Spinal cord (tissue), 10 donors: Measurements from ENCODE around the gene MAP2K5. TPM values are rescaled to one million over a fixed set of nuclear protein-coding genes. Genes with fewer than 3 reads are reported as not detected.
"Not testable (repeated sequence)": the region's sequence is repeated elsewhere in the genome, so short reads cannot be mapped to it uniquely, and the experiment has no call there.

ENCODE experiments used
- DNase-seq, 6 donors: peaks; one replicate each; pipeline versions ENCODE4 v3.0.0 to v3.0.0-alpha.2; 2013 to 2015; ENCODE audit warnings: low spot score in 6 of 6, low read depth in 4 of 6
- H3K27ac ChIP-seq: one replicate; pipeline ENCODE4 v1.5.1; 2013; ENCODE audit warnings: low read depth, low read length, control low read depth
- H3K27me3 ChIP-seq: one replicate; pipeline ENCODE4 v1.6.1; 2013; ENCODE audit warnings: low read length; ENCODE audit not compliant: control insufficient read depth, insufficient read depth
- H3K36me3 ChIP-seq: one replicate; pipeline ENCODE4 v1.6.1; 2013; ENCODE audit warnings: low read length; ENCODE audit not compliant: control insufficient read depth, insufficient read depth
- H3K4me1 ChIP-seq: one replicate; pipeline ENCODE4 v1.6.1; 2013; ENCODE audit warnings: low read length; ENCODE audit not compliant: control insufficient read depth, insufficient read depth
- H3K4me3 ChIP-seq: one replicate; pipeline ENCODE4 v1.5.1; 2013; ENCODE audit warnings: low read depth, low read length, control low read depth
- H3K9me3 ChIP-seq: one replicate; pipeline ENCODE4 v1.6.1; 2013; ENCODE audit warnings: low read length; ENCODE audit not compliant: control insufficient read depth, insufficient read depth
- WGBS: methylation state at CpG from one replicate; pipeline ENCODE4 v1.1.5; 2013; ENCODE audit warnings: missing lambda C conversion rate; ENCODE audit not compliant: insufficient coverage; 5-methylcytosine and 5-hydroxymethylcytosine counted together
- polyA plus RNA-seq, 2 donors: library from polyadenylated mRNA; unstranded; fragments of 120-200 nt; gene quantifications; one replicate each; pipeline ENCODE4 v1.2.1, GENCODE V29; 2013; ENCODE audit not compliant: insufficient read length in 2 of 2
- total RNA-seq, 2 donors: library from RNA; depleted of rRNA in 1 of 2; stranded (reverse); fragments of 120-200 nt in 1 of 2; fragments of >200 nt in 1 of 2; gene quantifications; one replicate each; pipeline versions ENCODE4 v1.2.3 to v1.2.4, GENCODE V29; 2013 to 2014
- donor health status: healthy.

Gene MAP2K5
- total and polyA plus RNA-seq, 4 donors: 15.6 to 29.4 (median 25.4) TPM

- H3K9me3 ChIP-seq: no peaks in the 10 kb centered on the region
- H3K4me3 ChIP-seq: no peak overlapping the region
- no CpG with 5 or more reads among the region's 3 CpGs for WGBS
- peaks cover 2% of the 10 kb centered on the region for H3K36me3 ChIP-seq
- no peak for DNase-seq
- no peaks in the 10 kb centered on the region for H3K27me3 ChIP-seq
- no peak overlapping the region for H3K27ac ChIP-seq
- no peaks in the 10 kb centered on the region for H3K4me1 ChIP-seq
Observed at GRCh38 chr15:67632261-67632660, 89.8 kb downstream of the MAP2K5 start.

- not testable (repeated sequence) for H3K4me1 ChIP-seq, H3K4me3 ChIP-seq, H3K9me3 ChIP-seq, H3K27ac ChIP-seq, DNase-seq, H3K27me3 ChIP-seq, H3K36me3 ChIP-seq
- WGBS: 96% methylated on average over 5 of the region's 11 CpGs
Observed at GRCh38 chr15:67635950-67636349, 93.4 kb downstream of the MAP2K5 start.

GRCh38 chr15:67639591-67639990 is 97.1 kb downstream of the MAP2K5 start:
- H3K9me3 ChIP-seq: no peaks in the 10 kb centered on the region
- 81% methylated on average over 4 of the region's 6 CpGs for WGBS
- no peak for DNase-seq

GRCh38 chr15:67641453-67641852 is 99.0 kb downstream of the MAP2K5 start:
- no peak overlapping the region for H3K27ac ChIP-seq
- WGBS: no CpG with 5 or more reads among the region's 3 CpGs
- H3K4me1 ChIP-seq: no peaks in the 10 kb centered on the region
- H3K9me3 ChIP-seq: no peaks in the 10 kb centered on the region
- H3K36me3 ChIP-seq: no peaks in the 10 kb centered on the region
- DNase-seq: peak in 1 of 6 donors; percentile 24
- no peak overlapping the region for H3K4me3 ChIP-seq
- H3K27me3 ChIP-seq: no peaks in the 10 kb centered on the region

More at GRCh38 chr15:67639591-67639990, 97.1 kb downstream of the MAP2K5 start:
- Histone ChIP-seq H3K4me1 (no peaks in the 10 kb centered on the region), H3K4me3 (no peak overlapping the region), H3K27ac (no peak overlapping the region), H3K27me3 (no peaks in the 10 kb centered on the region), H3K36me3 (no peaks in the 10 kb centered on the region)

GRCh38 chr15:67646847-67647246 is 104.3 kb downstream of the MAP2K5 start:
- no peak for DNase-seq
- no peaks in the 10 kb centered on the region for H3K4me1 ChIP-seq
- WGBS: no CpG with 5 or more reads among the region's 2 CpGs
- H3K9me3 ChIP-seq: no peaks in the 10 kb centered on the region
- no peak overlapping the region for H3K27ac ChIP-seq
- H3K27me3 ChIP-seq: no peaks in the 10 kb centered on the region
- H3K36me3 ChIP-seq: no peaks in the 10 kb centered on the region
- H3K4me3 ChIP-seq: no peak overlapping the region

GRCh38 chr15:67652586-67652985 is 110.1 kb downstream of the MAP2K5 start:
- 83% methylated on average over 1 of the region's 2 CpGs for WGBS

GRCh38 chr15:67660446-67660845 is 117.9 kb downstream of the MAP2K5 start:
- Histone ChIP-seq H3K4me1 (no peaks in the 10 kb centered on the region), H3K27me3 (no peaks in the 10 kb centered on the region), H3K36me3 (no peaks in the 10 kb centered on the region), H3K27ac (no peak overlapping the region), H3K9me3 (peaks cover 2% of the 10 kb centered on the region), H3K4me3 (no peak overlapping the region)
- no peak for DNase-seq

More at GRCh38 chr15:67652586-67652985, 110.1 kb downstream of the MAP2K5 start:
- Histone ChIP-seq H3K9me3 (peaks cover 5% of the 10 kb centered on the region), H3K27ac (no peak overlapping the region), H3K27me3 (no peaks in the 10 kb centered on the region), H3K36me3 (no peaks in the 10 kb centered on the region), H3K4me1 (no peaks in the 10 kb centered on the region), H3K4me3 (no peak overlapping the region)
- DNase-seq: no peak

- no peaks in the 10 kb centered on the region for H3K9me3 ChIP-seq
- H3K4me3 ChIP-seq: no peak overlapping the region
- H3K27ac ChIP-seq: no peak overlapping the region
- no peaks in the 10 kb centered on the region for H3K4me1 ChIP-seq
- no CpG with 5 or more reads among the region's 2 CpGs for WGBS
- H3K36me3 ChIP-seq: no peaks in the 10 kb centered on the region
- no peaks in the 10 kb centered on the region for H3K27me3 ChIP-seq
- no peak for DNase-seq
Observed at GRCh38 chr15:67660874-67661606, 118.5 kb downstream of the MAP2K5 start.

GRCh38 chr15:67670647-67671305 is 128.3 kb downstream of the MAP2K5 start:
- Histone ChIP-seq H3K27ac (no peak overlapping the region), H3K27me3 (no peaks in the 10 kb centered on the region), H3K4me1 (no peaks in the 10 kb centered on the region), H3K9me3 (no peaks in the 10 kb centered on the region), H3K36me3 (no peaks in the 10 kb centered on the region), H3K4me3 (no peak overlapping the region)
- peak in 1 of 6 donors; percentile 15 for DNase-seq
- 77% methylated on average over 2 of the region's 2 CpGs for WGBS

- H3K4me1 ChIP-seq: not testable (repeated sequence)
- WGBS: no CpG with 5 or more reads among the region's 2 CpGs
Observed at GRCh38 chr15:67672834-67673233, 130.3 kb downstream of the MAP2K5 start.

More at GRCh38 chr15:67672834-67673233, 130.3 kb downstream of the MAP2K5 start:
- H3K4me3 ChIP-seq, DNase-seq, H3K36me3 ChIP-seq, H3K27me3 ChIP-seq, H3K9me3 ChIP-seq, H3K27ac ChIP-seq: not testable (repeated sequence)
